ENCODE results near the gene PPP1R12B.
"Not testable (repeated sequence)": the region's sequence is repeated elsewhere in the genome, so short reads cannot be mapped to it uniquely, and the experiment has no call there.

The PPP1R12B gene

GRCh38 chr1:202349206-202349928 lies 868 bp downstream of the PPP1R12B start:
- no peak for DNase-seq

DNA sequence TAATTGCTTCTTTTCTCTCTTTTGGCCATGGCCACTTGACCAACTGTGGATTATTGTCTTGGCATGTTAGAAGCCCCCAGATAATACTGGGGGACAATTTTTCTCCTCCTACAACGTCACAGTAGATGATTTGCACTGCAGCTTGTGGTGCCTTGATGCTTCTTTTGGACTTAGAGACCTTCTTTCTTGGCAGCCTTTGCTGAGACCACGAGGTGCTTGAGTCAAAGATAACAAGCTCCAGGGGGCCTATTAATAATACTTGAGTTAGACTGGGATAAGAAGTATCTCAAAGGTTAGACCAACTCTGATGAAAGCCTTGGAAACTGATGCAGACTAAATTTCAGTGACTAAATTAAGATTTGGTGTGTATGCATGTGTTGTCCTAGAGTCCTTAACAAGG lies 3.2 kb downstream of the PPP1R12B start:
- no peak for DNase-seq

DNA sequence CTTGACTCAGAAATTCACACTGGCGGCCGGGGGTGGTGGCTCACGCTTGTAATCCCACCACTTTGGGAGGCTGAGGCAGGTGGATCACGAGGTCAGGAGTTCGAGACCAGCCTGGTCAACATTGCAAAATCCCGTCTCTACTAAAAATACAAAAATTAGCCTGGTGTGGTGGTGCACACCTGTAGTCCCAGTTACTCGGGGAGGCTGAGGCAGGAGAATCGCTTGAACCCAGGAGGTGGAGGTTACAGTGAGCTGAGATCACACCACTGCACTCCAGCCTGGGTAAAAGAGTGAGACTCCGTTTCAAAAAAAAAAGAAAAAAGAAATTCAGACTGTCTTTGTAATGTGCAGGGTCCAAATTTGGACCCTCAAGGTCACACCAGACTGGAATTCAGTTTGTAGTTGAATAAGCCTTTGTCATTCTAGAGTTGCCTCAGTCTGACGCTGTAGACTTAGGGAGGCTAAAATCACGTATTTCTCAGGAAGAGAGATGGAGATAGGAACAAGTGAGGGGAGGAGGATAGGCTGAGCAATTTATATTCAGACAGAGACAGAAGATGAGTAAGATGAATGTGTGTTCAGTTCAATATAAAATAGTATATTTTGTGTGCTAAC lies 4.2 kb downstream of the PPP1R12B start:
- not testable (repeated sequence) for DNase-seq

GRCh38 chr1:202355944-202356553 lies 7.5 kb downstream of the PPP1R12B start:
- DNase-seq, result no peak

- no peak for DNase-seq
Observed at GRCh38 chr1:202357506-202357905, 9.0 kb downstream of the PPP1R12B start.

DNA sequence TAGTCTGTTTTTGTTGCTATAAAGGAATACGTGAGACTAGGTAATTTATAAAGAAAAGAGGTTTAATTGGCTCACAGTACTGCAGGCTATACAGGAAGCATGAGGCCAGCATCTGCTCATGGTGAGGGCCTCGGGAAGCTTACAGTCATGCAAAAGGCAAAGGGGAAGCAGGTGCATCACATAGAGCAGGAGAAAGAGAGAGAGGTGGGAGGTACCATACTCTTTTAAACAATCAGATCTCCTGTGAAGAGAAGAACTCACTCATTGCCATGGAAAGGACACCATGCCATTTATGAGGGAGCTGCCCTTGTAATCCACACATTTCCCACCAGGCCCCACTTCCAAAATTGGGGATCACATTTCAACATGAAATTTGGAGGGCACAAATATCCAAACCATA lies 12.7 kb downstream of the PPP1R12B start:
- DNase-seq, result no peak

DNA sequence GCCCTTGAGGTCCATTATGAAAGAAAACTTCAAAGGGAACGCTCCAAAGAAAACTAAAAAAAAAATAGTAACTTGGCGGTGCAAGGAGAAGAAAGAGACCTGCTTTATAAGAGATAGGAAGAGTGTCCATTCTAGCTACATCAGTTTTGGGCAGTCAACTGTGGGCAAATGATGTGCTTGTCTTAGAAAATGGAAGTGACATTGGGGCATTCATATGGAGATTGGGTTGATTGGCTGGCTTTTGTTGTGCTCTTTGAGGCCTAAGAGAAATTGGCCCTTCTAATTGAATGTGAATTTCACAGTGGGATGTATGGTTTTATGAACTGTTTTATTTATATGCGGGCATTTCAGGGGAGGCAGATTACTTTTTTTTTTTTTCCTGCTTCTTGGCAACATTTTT lies 13.2 kb downstream of the PPP1R12B start:
- no peak for DNase-seq

DNA sequence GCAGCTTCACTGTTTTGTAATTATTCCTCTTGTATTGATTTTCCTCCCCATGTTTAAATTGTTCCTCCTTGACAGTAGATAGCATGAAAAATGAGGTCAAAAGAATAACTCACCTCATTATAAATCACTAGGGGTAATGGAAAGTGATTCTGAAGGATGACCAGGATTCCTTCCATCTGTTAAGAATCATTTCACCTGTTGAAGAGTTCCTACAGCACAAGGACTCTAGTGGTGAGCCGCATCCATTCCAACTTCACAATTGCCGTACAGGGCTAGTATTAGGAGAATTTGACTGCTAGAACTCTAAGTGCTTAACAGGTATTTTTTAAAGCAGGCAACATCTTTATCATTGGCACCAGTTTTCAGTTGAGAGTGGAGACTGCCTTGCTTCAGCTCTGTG lies 13.7 kb downstream of the PPP1R12B start:
- DNase-seq, result no peak

- DNase-seq, result no peak
Observed at GRCh38 chr1:202365092-202365815, 16.8 kb downstream of the PPP1R12B start.

DNA sequence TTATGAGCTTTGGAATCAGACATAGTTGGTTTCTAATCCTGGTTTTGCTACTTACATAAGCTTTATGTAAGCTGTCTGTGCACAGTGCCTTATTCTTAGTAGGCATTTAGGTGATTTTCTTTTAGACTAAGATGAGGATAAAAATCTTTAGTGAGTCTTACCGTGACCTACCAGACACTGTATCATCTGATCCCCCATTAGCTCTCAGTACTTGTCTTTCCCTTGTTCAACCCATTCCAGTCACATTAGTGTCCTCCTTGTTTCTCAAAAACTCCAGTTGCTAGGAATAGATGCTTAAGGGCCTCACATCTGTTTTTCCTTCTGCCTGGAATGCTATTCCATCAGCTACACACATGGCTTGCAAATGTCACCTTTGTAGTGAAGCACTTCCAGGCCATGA lies 18.8 kb downstream of the PPP1R12B start:
- DNase-seq, result no peak

DNA sequence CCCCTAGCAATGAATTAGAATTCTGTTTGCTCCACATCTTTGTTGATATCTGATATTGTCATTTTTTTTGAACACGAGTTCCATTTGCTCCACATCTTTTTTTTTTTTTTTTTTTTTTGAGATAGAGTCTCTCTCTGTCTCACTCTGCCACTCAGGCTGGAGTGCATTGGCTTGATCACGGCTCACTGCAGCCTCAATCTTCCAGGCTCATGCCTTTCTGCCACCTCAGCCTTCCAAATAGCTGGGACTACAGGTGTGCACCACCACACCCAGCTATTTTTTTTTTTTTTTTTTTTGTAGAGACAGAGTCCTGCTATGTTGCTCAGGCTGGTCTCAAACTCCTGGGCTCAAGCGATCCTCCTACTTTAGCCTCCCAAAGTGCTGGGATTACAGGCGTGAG lies 22.4 kb downstream of the PPP1R12B start:
- not testable (repeated sequence) for DNase-seq

GRCh38 chr1:202374099-202374498 lies 25.6 kb downstream of the PPP1R12B start:
- DNase-seq, result peak; percentile 11

GRCh38 chr1:202375175-202375574 lies 26.7 kb downstream of the PPP1R12B start:
- not testable (repeated sequence) for DNase-seq

DNA sequence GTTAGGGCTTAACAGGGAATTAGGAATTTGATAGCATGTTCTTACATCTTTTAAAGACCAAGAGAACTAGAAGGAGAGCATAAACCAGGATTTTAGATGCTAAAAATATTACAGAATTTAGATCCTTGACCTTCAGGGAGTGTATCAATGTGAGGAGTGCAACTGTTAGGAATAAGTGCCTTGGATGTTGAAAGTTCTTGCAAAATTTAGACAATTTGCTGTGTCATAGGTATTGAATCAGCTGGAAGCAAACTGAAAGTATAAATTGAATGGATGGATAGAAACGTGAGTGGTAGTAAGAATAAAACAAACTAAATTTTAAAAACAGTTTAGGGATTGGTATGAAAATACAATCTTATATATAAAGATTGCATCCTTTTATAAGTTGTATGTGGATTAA lies 27.7 kb downstream of the PPP1R12B start:
- DNase-seq, result no peak

- not testable (repeated sequence) for DNase-seq
Observed at GRCh38 chr1:202379884-202380529, 31.5 kb downstream of the PPP1R12B start.

DNA sequence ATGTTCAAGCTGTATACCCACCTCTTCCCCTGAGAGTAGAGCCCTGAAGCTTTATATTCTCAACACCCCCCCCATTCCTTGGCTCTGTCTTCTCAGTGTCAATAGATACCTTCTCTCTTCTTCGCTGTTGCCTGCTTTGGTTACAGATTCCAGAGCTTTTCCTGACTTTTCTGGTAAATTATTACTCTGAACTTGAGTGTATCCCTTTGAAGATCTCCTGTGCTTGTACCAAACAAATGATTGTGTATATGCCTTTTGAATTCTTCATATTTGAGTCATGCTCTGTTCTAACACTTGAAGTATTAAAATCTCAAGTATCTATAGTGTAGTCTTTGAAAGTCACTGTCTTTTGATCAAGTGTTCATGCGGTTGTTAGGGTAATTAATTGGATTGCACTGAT lies 32.0 kb downstream of the PPP1R12B start:
- DNase-seq, result not testable (repeated sequence)

DNA sequence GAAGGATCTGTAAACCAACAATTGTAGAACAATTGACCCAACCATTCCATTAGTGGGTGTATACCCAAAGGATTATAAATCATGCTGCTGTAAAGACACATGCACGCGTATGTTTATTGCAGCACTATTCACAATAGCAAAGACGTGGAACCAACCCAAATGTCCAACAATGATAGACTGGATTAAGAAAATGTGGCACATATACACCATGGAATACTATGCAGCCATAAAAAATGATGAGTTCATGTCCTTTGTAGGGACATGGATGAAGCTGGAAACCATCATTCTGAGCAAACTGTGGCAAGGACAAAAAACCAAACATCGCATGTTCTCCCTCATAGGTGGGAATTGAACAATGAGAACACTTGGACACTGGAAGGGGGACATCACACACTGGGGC lies 33.4 kb downstream of the PPP1R12B start:
- not testable (repeated sequence) for DNase-seq

- DNase-seq, result not testable (repeated sequence)
Observed at GRCh38 chr1:202395831-202396230, 47.3 kb downstream of the PPP1R12B start.

- DNase-seq, result no peak
Observed at GRCh38 chr1:202397256-202397655, 48.8 kb downstream of the PPP1R12B start.

- DNase-seq, result not testable (repeated sequence)
Observed at GRCh38 chr1:202398439-202398838, 49.9 kb downstream of the PPP1R12B start.

GRCh38 chr1:202401771-202402170 lies 53.3 kb downstream of the PPP1R12B start:
- not testable (repeated sequence) for DNase-seq

DNA sequence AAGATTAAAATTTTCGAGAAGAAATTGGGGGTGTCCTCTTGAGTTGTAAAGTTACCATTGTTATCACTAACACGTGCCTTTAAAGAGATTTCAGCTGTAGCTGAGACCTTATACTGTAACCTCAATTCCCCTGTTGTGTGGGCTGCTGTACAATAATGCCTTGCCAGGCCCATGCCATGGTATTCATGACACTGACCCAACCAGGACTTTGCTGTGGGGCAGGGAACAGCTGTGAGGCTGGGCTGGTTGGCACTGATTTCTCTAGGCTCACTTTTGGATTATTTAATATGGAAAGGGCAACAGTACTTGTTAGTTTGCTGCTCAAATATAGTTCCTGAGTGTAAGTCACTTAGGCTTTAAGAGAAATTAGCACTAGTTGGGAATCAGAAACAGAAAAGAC lies 54.9 kb downstream of the PPP1R12B start:
- DNase-seq, result not testable (repeated sequence)

- DNase-seq, result no peak
Observed at GRCh38 chr1:202405928-202406327, 57.4 kb downstream of the PPP1R12B start.

Data from NCI-H748 treated with DMSO at 0.1 percent for 48 hours (cell line).